ENCODE results near the gene LMOD3.

DNA sequence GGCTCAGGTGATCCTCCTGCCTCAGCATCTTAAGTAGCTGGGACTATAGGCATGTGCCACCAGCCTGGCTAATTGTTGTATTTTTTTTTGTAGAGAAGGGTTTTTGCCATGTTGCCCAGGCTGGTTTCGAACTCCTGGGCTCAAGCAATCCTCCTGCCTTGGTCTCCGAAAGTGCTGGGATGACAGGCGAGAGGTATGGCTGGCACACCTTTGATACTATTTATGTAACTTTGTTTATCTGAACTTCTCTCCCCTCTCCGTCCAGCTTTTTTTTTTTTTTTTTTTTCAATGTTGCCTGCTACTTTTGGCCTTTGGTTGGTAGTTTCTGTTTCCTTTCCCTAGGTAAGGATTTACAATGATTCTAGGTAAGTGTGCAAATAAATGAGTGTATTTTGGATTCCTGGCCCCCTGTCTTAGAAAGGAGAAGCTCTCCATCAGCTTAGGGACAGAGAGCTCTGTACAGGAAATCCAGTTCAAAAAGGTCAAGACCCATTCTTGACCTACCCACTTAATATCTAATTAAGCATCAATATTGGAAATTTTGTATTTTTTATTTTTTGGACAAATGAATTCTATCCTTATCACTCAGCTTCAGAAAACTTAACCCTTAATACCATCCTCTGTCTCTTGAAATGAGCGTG is 30.9 kb downstream of the LMOD3 start:
- TF ChIP-seq TAF1 (IDR thresholded peaks at IDR 0.05; ENCODE audit: low read depth, low read length) (no peak), SPI1 (IDR thresholded peaks at IDR 0.05; ENCODE audit: low read depth, low read length) (no peak), POLR2A (IDR thresholded peaks at IDR 0.05; ENCODE audit: low read depth, low read length) (no peak), POLR2AphosphoS5 (IDR thresholded peaks at IDR 0.05; ENCODE audit: low read depth, low read length) (no peak), POU2F2 (IDR thresholded peaks at IDR 0.05; ENCODE audit: low read depth, low read length) (no peak)

Measured in GM12891 (cell line).